HG02678 (cell line): ENCODE results near the gene PIP5K1B.

ENCODE experiments used
- ATAC-seq: cut with Tn5 transposase; IDR thresholded peaks from one replicate; pipeline ENCODE4 v1.9.1; 2021; ENCODE audit warnings: mild to moderate bottlenecking, moderate library complexity; ENCODE audit not compliant: unreplicated experiment

Gene PIP5K1B

DNA sequence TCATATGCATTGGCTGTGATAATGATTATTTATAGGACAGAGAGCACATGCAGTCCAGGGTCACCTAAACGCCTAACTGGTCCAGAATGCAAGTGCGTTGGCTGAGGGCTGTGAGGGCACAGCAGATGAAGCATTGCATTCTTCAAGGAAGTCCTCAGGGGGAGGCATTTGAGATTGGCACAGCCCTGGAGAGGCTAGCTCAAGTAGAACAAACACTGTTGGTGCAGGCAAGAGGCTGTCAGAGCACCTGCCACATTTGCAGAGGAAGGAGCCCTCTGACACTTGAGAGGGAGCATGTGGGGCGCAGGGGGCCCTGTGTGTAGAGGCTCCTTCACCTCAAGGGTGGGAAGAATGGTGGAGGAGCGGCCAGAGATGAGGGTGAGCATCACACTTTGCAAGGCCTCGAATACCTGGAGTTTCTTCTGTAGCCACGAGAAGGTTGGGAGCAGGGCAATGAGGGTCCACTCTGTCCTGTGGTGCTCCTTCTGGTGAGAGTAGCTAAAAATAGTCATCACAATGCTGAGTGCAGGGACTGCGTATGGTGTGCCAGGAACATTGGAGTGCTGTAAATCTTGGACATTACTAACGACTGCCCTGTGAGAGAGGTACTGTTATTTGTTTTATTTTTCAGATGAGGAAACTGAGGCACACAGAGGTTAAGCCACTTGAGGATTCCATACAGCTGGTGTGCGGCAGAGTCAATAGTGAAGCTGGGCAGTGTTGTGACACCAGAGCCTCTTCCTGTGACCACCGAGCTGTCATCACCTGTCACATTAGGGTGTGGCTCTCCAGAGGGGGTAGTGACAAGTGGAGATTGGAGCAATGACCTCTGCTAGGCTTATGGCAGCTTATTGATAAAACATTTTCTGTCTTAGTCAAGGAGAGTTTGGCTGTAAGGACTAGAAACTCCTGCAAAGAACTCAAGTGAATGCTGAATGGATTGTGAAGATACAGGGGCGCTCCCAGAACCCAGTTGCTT, 100.2 kb downstream of the PIP5K1B start:
- ATAC-seq, result no peak

- ATAC-seq, result no peak
These were observed 101.0 kb downstream of the PIP5K1B start for GRCh38 chr9:68805890-68806517.

DNA sequence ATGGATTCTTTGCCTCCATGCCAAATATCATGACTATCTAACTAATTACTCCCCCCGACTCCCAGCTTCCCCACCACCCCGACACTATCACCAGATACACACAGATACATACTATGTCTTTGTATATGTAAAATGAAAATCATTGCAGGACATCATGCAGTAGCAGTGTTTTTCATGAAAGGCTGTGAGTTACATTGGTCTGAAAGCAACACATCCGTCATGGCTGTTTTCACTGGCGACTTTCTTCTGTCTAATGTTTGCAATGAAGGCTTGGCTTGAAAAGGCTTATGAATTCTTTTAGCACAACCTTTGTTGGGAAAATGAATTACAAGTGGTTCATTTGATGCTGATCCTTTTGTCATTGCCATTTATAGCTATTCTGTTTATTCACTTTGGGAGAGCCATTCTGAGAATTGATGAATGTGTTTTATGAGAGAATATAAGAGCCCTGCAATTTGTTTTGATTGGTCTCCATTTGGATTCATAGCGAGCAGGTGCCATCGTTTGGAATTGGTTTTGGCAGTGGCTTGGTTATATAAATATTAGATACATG, 103.4 kb downstream of the PIP5K1B start:
- ATAC-seq, result no peak

GRCh38 chr9:68817079-68817875, 112.2 kb downstream of the PIP5K1B start:
- ATAC-seq, result no peak

DNA sequence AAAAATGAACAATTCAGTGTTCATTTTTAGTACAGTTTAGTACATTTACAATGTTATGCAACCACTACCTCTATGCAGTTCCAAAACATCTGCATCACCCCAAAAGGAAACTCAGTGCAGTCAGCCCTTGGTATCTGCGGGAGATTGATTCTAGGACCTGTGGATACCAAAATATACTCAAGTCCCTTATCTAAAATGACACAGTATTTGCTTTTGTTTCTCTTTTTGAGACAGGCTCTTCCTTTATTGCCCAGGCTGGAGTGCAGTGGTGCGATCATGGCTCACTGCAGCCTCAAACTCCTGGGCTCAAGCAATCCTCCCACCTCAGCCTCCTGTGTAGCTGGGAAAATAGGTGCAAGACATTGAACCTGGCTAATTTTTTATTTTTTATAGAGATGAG, 114.0 kb downstream of the PIP5K1B start:
- no peak for ATAC-seq

GRCh38 chr9:68821911-68822310, 116.9 kb downstream of the PIP5K1B start:
- no peak for ATAC-seq

DNA sequence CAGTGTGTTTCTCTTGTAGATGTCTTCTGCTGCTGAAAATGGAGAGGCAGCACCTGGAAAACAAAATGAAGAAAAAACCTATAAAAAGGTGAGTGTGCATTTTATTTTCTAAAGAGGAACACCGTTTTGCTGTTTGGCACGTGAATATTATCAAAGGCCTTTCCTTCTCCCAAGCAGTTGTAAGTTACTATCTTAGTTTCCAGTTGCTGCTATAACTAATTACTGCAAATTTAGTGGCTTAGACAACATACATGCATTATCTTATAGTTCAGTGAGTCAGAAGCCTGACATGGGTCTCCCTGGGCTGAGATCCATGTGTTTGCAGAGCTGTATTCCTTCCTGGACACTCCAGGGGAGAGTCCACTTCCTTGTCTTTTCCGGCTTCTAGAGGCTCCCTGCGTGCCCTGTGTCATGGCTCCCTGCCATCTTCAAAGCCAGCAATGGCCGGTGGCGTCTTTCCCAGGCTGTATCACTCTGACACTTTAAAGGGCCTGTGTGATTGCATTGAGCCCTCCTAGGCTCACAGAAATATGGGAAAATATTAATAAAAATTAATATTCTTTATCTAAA, 117.6 kb downstream of the PIP5K1B start:
- ATAC-seq, result no peak

DNA sequence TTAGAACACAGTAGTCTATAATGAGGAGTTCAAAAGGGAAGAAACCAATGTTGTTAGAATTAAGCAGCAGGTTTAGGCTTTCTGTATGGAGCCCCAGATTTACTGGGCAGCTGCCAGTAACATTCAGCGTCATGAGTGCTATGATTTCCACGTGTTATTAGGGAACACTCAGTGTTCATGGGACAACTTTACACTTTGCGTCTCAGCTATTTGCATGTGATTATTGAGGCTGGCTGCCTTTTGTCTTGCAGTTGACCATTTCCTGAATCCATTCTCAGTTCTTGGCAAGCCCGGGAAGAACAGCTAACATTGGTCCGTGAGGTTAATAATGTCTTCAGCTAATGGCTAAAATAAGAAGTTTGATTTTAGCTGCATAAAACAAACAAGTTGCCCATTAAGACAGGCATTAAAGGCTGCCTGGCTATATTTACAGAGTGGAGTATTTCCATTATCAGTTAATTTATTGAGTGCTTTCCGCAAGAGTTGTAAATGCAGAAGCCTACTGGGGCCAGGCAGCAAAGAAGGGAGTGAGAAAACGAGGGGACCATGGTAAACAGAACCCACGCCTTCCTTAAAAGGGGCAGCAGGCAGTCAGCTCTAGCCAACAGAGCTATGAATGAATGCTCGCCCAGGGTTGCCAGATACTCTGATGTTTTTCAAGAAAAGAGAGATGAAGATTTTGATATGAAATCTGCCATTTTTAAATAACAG, 120.9 kb downstream of the PIP5K1B start:
- no peak for ATAC-seq

DNA sequence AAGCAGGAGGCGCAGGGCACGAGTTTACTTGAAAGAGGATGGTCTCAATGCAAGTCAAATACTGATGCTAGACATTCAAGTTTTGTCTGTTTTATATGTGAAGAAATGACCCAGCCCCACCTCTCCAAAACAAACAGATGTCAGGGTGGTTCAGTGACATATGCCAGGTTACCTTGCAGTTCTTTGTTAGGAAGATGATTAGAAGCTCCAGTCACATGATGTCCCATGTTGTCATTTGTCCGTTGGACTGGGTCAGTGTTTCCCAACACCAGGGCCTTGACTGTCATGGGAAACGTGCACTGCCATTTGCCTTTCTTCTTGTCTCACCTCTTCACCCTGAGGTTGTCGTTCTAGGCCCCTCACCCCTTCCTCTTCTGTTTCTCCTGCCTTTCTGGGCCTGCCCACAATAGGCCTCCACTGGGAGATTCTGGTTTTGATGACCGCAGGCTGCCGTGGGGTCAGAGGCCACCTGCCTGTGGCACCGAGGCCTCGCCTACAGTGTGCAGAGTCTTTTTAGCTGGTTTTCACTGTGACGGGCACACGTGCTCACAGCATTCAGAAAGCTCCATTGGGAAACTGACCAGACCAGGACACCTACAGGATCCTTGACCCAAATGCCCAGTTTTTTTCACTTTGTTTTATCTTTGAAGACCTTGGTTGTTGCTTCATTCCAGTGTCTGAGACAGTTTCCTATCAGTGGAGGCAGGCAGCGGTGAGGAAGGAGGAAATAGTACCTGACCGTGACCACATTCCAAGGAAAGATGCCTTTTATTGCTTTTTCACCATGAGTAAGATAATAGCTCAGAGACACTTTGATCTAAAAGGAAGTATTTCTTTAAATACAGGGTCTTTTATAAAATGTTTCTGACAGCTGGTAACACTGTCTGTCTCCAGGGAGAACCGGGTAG, 123.1 kb downstream of the PIP5K1B start:
- no peak for ATAC-seq

GRCh38 chr9:68832101-68832500, 127.1 kb downstream of the PIP5K1B start:
- ATAC-seq, result no peak

GRCh38 chr9:68832861-68833518, 128.0 kb downstream of the PIP5K1B start:
- ATAC-seq, result no peak

DNA sequence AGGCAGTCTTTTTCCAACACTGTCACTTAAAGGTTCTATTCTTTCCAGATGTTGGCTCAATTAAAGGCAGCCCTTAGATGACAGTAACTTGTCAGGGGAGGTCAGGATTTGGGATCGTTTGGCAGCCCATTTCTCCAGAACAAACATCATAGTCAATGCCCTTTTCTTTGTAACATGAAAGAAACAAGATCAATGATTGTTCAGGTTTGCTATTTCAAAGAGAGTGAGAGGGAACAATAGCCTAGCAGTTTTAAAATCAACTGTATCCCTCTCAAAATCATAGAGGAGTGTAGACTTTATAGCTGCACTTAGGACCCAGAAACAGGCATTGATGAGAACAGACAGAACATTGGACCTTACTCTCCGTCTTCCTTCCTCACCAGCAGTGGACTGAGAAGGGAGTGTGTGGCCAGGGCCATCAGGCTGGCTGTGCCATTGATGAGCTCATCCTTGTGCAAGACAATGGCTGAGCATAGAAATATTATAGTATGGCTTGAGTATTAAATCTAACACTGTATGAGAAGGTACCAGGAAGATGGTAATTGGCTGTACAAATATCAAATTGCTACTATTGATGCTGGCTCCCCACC, 130.0 kb downstream of the PIP5K1B start:
- ATAC-seq, result no peak

- ATAC-seq, result no peak
These were observed 131.7 kb downstream of the PIP5K1B start for GRCh38 chr9:68836788-68837187.

DNA sequence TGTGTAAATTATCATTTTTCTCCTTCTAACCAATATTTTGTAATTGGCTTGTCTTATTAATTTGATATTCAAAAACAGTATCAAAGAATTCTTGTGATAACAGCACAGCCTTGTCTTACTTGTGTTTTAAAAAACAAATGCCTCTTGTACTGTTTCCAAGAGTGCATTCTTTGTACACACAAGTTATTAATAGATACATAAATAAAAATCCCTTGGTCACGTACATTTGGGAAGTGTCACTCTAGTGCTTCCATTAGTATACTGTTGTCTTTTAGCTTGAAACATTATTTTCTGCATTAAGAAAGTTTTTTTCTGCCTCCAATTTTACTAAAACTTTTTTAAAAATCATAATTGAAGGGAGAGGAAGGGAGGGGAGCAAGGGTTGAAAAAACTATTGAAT, 133.2 kb downstream of the PIP5K1B start:
- ATAC-seq, result no peak

- no peak for ATAC-seq
These were observed 136.4 kb downstream of the PIP5K1B start for GRCh38 chr9:68841276-68842052.

DNA sequence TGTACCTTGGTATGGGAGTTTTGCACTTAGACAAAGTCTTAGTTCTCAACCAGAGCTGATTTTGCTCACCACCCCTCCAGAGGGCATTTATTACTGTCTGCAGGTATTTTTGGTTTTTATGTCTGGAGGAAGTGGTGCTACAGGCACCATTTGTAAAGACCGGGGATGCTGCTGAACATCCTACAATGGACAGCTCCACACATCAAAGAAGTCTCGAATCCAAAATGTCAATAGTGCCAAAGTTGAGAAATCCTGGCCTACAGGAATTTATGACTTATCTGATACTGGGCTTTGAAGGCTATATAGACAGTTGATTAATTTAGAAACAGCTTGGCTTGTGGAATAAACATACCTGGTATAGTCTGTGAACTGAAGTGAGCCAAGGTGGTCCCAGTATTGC, 137.5 kb downstream of the PIP5K1B start:
- ATAC-seq, result no peak

GRCh38 chr9:68843239-68843638, 138.2 kb downstream of the PIP5K1B start:
- no peak for ATAC-seq
